GM18909 (cell line): ENCODE measurements around the gene KCNK1.

Source experiments
- ATAC-seq: cut with Tn5 transposase; IDR thresholded peaks from one replicate; pipeline ENCODE4 v1.9.1; 2021; ENCODE audit warnings: mild to moderate bottlenecking; ENCODE audit not compliant: unreplicated experiment, poor library complexity

The KCNK1 gene

GRCh38 chr1:233635765-233636502, 22.0 kb downstream of the KCNK1 start:
- ATAC-seq = no peak

- ATAC-seq = no peak
These were observed 22.6 kb downstream of the KCNK1 start for GRCh38 chr1:233636503-233636877.

- no peak for ATAC-seq
These were observed 24.6 kb downstream of the KCNK1 start for GRCh38 chr1:233638513-233638912.

- ATAC-seq = no peak
These were observed 25.7 kb downstream of the KCNK1 start for GRCh38 chr1:233639611-233640010.

GRCh38 chr1:233640179-233640578, 26.3 kb downstream of the KCNK1 start:
- no peak for ATAC-seq

- ATAC-seq = no peak
These were observed 27.1 kb downstream of the KCNK1 start for GRCh38 chr1:233641029-233641428.

- no peak for ATAC-seq
These were observed 33.2 kb downstream of the KCNK1 start for GRCh38 chr1:233647073-233647472.

- ATAC-seq = no peak
These were observed 33.7 kb downstream of the KCNK1 start for GRCh38 chr1:233647636-233648035.

- no peak for ATAC-seq
These were observed 37.2 kb downstream of the KCNK1 start for GRCh38 chr1:233651061-233651460.

GRCh38 chr1:233651563-233652233, 37.8 kb downstream of the KCNK1 start:
- no peak for ATAC-seq

- no peak for ATAC-seq
These were observed 38.6 kb downstream of the KCNK1 start for GRCh38 chr1:233652526-233652925.

- ATAC-seq = no peak
These were observed 40.9 kb downstream of the KCNK1 start for GRCh38 chr1:233654658-233655280.

- ATAC-seq = no peak
These were observed 41.4 kb downstream of the KCNK1 start for GRCh38 chr1:233655301-233655740.

- no peak for ATAC-seq
These were observed 42.2 kb downstream of the KCNK1 start for GRCh38 chr1:233656032-233656635.

GRCh38 chr1:233656687-233657086, 42.8 kb downstream of the KCNK1 start:
- ATAC-seq = no peak

GRCh38 chr1:233657466-233657865, 43.6 kb downstream of the KCNK1 start:
- ATAC-seq = no peak

- ATAC-seq = no peak
These were observed 45.6 kb downstream of the KCNK1 start for GRCh38 chr1:233659495-233659894.

- ATAC-seq = no peak
These were observed 47.7 kb downstream of the KCNK1 start for GRCh38 chr1:233661376-233662159.

- no peak for ATAC-seq
These were observed 48.8 kb downstream of the KCNK1 start for GRCh38 chr1:233662575-233663304.

- no peak for ATAC-seq
These were observed 50.3 kb downstream of the KCNK1 start for GRCh38 chr1:233664253-233664652.
